HL-60 (cell line): Measurements from ENCODE around the gene SOX10.

Experiments
- GABPA ChIP-seq: IDR thresholded peaks from 2 replicates; pipeline ENCODE4 v1.6.1; 2012; ENCODE audit warnings: low read depth
- POLR2AphosphoS5 ChIP-seq: IDR thresholded peaks from 2 replicates; pipeline ENCODE4 v1.6.1; 2012; ENCODE audit warnings: low read depth
- SPI1 ChIP-seq: IDR thresholded peaks from 2 replicates; pipeline ENCODE4 v1.6.1; 2012; ENCODE audit warnings: low read depth, mild to moderate bottlenecking, borderline replicate concordance
- TF ChIP-seq, protein P1 (sequence below): IDR thresholded peaks from one replicate; pipeline ENCODE4 v1.5.1; 2011; ENCODE audit warnings: low read length, control low read depth, inconsistent platforms; ENCODE audit not compliant: insufficient read depth

DNA sequence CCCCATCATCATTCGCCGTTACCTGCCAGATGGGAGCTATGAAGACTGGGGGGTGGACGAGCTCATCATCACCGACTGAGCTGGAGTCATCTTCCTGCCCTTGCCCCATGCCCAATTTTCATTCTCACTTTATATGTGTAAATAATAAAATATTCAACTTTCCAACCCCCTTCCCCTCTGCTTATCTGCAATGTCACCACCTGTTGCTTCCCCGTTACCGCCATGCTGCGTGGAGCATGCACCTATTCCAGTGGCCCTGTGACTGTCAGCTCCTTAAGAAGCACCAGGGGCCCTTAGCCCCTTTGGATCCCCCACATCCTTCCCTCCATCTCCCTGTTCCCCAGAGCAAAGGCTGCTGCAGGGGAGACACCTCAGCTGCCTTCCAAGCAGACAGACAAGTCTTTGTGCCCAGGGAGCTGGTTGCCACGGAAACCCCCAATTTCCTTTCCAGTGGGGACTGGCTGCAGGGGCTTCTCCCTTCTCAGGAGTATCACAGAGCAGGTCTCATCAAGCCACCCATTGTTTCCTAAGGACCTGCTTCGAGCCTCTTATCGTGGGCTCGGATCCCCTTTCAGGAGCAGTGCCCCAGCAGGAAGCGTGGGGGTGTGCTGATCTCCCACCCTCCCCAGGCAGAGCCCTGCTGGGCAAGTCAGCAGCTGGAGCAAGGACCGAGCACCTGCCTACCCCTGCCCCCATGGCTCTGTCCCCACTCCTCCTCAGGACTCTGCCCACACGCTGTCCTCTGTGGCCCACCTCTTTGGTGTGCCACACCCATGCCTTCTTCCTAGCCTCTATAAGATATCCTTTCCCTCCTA, 16.5 kb downstream of the SOX10 start:
- TF ChIP-seq, protein P1, sequence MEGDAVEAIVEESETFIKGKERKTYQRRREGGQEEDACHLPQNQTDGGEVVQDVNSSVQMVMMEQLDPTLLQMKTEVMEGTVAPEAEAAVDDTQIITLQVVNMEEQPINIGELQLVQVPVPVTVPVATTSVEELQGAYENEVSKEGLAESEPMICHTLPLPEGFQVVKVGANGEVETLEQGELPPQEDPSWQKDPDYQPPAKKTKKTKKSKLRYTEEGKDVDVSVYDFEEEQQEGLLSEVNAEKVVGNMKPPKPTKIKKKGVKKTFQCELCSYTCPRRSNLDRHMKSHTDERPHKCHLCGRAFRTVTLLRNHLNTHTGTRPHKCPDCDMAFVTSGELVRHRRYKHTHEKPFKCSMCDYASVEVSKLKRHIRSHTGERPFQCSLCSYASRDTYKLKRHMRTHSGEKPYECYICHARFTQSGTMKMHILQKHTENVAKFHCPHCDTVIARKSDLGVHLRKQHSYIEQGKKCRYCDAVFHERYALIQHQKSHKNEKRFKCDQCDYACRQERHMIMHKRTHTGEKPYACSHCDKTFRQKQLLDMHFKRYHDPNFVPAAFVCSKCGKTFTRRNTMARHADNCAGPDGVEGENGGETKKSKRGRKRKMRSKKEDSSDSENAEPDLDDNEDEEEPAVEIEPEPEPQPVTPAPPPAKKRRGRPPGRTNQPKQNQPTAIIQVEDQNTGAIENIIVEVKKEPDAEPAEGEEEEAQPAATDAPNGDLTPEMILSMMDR: no peak
- TF ChIP-seq GABPA (no peak), POLR2AphosphoS5 (no peak), SPI1 (no peak)
